Stimulated activated CD8-positive, alpha-beta memory T cell treated with anti-CD3 and anti-CD28 coated beads, Interleukin-4, amount 100 ng/mL, for 1 hour (primary cell): ENCODE data around the gene HNRNPH3.

Source experiments
- DNase-seq, 2 donors: peaks; one replicate each; pipeline ENCODE4 v3.0.0-alpha.2; 2020; ENCODE audit warnings: low read depth in 2 of 2, low spot score in 1 of 2

Gene HNRNPH3

DNA sequence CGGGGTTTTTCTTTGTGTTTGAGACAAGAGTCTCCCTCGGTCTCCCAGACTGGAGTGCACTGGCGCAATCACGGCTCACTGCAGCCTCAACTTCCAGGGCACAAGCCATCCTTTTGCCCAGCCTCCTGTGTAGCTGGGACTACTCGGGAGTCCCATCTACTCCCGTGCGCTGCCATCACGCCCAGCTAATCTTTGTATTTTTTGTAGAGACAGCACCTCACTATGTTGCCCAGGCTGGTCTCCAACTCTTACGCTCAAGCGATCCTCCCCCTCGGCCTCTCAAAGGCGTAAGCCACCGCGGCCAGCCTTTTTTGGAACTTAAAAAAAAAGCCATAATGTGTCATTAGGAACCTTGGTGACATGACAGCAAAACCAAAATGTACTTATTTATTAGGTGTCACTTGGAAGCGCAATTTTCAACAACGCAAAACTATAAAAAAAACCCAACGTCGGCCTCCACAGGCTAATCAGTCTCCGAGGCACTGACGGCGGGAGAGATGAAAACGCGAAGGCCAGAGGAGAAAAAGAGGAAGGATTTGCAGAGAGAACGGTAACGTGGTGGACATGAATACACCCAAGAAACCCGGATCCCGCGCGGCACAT lies 911 bp upstream of the HNRNPH3 start:
- no peak for DNase-seq

DNA sequence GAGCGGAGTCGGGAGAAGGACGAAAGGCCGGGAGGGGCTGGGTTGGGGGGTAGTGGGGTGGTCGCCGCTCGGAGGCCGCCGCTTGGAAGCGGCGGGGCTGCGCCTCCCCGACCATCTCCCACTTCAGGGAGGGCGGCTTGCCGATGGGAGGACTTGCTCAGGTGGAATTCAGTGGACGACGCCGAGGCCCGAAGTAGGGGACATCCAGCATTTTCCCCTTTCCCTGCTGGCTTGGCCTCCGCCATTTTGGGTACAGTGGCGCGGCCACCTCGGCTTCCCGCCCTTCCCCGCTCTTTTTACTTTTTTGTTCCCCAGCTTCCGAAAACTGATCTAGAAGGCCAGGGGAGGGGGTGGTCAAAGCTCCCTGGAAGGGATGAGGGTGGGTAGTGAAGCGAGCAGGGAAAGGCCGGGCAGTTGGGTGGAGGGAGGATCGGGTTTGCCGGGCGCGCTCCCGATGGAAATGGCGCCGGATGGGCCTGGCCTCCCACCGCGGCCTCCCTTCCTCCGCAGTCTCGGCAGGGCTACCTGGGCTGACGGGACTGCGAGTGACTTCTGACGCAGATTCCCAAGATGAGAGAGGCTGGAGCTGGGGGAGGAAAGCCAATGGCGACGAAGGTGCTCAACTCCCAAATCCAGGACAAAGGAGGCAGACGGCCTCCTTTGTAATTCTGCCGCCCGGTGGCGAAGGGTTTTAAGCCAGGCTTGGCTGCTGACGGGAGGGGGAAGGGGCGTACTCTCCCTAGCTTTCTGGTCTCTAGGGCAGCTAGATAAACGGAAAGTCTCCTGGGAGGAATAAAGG lies 594 bp downstream of the HNRNPH3 start, which contains the start of gene PBLD:
Gene PBLD (minus strand): TSS at position 670 of the 799 bp plus-strand sequence. CDS start 26,084 bp downstream, outside the sequence.
- DNase-seq = peak; percentile 16 to 19

DNA sequence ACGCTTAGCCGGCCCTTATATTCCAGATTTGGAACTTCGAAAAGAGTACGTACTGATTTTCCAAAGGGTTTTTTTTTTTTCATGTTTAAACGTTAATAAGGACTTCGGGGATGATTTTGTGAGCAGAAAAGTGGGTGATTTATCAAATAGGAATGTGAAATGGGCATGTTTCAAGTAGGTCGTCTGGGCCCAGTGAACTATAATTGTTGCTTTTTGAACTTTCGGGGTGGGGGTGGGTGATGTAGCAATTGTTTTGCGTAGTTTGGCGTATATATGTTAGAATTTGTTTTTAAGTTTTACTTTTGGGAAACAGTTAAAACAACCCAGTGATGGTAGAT lies 1.2 kb downstream of the HNRNPH3 start:
- no peak for DNase-seq

DNA sequence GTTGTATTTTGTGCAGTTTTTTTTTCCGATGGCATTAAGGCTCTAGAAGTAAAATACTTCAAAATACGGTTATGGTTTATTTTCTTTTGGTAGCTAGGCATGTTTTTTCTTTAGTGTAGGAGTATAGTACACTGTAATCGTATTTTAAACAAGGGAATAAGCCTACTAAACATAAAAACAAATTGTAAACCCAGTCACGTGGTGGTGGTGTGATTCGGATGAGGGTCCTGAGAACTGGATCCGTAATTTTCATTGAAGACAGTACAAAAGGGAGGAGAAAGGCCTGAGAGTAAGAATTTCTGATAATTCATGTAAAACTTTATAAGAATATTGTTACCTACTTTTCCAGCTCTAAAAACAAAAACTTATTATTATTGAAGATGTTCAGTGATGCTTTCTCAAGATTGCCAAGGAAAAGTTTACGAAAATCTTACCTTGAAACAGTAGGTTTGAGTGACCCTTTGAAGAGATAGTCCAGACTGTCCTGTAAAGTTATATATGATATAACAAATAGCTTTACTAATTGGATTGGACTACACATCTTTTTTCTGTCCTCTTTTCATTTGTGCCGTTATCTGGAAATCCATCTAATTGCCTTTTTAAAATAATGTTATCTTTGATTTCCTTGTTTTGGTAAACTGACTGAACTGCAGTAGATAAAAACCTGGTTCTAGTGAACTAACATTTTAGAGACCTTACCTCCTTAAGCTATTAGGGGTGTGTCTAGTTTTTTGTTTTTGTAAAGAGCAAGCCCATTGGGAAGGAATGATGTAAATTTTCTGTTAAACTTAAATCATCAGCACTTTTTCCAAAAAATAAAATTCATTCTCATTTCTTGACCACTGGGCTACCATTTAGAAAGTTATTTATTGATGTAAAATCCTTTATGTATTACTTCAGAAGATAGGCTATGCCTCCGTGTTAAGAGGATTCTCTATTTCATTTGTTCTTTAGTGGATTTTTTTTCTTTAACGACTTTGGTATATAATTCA lies 1.9 kb downstream of the HNRNPH3 start:
- DNase-seq = no peak

DNA sequence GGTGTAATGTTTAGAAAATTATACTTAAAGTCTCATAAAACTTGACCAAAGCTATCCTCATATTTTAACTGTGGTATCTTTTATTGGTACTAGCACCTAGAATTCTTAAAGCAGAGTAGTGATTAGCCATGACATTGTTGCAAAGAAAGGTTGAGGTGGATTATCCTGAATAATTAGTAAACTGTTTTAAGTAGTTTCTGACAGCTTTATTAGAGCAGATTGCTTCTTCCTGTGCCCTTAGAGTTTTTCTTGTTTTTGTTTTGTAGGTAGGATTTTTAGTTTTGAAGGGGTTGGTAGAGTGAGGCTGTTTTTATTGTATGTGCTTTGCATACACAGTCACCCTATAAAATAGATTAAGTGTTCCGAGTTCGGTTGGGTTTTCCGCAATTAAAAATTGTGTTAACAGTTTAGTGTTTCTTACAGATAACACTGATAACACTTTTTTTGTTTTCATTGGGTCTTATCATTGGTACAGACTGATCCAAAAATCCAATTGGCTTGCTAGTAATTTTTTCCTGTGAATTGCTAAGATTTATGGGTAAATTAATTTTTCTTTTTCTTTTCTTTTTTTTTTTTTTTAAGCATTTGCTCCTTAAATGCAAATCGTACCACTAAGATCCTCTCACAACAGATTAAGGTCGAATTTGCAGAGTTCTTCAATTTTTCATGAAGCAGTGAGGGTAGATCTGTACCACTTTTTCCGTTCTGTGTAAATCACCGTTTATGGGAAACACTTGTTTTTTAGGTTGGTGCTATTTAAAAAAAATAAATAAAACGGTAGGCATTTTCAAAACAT lies 3.0 kb downstream of the HNRNPH3 start:
- DNase-seq = no peak

DNA sequence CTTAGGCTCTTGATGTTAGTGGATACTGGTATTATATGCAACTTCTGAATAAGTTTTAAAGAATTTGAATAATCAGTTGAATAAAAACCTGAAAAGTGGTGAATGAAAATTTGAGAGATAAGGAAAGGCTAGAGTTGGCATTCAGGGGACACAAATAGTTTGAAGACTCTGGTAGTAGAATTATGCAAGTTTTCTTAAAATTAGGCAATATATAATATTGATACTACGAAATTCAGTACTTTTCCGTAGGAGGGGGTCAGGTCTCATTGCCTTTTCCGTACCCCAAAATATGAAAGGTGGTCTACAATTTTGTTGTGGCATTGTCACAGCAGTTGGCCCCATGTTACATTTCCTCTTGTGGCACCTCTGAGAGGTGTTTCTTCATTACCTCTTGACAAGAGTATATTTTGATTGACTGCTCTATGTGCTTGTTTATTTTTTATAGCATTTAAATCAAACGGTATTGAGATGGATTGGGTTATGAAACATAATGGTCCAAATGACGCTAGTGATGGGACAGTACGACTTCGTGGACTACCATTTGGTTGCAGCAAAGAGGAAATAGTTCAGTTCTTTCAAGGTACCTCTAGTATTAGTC lies 5.0 kb downstream of the HNRNPH3 start:
- no peak for DNase-seq

DNA sequence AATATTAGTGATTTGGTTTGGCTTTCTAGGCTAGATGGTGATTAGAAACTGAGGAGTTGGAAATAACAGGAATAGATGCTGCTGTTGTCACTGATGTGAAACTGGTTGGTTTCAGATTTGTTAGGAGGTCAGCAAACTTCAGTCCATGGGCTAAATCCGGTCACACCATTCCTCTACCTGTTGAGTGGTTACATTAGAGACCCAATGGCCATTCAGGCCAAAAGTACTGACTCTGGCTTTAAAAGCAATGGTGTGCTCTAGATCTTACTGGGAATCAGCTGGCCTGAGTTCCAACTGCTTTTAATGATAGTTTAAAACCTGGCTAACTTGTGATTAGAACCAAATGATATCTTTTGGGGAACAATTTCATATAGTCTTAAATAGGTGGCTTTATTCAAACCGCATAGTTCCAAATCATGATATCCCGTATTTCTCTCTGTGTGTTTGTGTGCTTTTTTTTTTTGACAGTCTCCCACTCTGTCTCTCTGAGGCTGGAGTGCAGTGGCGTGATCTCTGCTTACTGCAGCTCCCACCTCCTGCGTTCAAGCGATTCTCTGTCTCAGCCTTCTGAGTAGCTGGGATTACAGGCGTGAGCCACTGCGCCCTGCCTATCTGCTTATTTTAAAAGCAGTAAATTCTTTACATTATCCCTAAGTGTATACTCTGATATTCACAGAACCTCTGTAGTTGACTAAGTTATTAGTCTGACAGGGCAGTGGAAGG lies 8.7 kb downstream of the HNRNPH3 start:
- no peak for DNase-seq

DNA sequence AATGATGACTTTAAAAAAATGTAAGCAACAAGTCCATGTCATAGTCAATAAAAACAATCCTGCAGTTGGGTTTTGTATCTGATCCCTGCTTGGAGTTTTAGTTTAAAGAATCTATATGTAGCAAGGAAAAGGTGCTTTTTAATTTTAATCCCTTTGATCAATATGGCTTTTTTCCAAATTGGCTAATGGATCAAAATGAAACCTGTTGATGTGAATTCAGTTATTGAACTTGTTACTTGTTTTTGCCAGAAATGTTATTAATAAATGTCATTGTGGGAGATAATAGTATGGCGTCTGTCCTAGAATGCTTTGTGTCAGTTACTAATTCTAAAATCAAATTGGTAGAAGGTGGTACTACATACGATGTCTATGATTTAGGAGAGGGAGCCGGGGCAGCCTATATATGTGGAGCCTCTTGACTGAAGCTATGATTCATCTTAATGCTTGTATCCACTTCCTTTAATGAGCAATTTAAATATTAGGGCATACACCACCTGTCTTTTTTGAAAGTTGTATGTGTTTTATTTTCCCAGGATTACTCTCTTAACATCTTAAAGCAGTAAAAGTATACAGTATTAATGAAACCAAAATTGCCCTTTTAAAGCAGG lies 11.1 kb downstream of the HNRNPH3 start:
- no peak for DNase-seq

DNA sequence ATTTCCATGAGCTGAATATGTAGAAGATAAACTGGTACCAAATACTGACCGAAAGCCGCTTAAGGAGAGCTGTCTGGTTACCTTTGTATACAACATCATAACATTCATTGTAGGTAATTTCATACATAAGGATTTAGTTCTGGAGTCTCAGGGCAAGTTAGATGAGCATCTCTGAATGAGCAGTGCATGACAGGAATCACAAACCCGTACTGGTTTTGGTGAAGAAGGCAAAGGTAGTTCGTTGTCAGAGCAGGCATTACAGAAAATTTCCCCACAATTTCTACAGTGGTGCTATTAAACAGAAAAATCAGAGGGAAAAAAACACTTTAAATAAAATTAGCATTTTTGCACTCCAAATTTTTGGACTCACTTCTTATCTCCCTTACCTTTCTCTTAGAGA lies 13.8 kb downstream of the HNRNPH3 start:
- DNase-seq = no peak

DNA sequence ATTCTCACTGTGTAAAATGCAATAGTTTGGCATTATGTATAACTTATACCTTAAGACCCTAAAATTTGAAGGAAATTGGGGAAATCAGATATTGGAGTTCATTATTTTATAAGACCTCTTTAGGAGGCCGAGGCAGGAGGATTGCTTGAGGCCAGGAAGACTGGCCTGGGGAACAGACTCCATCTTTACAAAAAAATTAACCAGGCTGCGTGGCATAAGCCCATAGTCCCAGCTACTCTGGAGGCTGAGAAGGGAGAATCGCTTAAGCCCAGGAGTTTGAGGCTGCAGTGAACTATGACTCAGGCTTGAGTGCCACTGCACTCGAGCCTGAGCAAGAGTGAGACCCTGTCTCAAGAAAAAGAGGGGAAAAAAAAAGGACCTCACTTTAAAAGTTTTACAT lies 14.9 kb downstream of the HNRNPH3 start:
- no peak for DNase-seq

DNA sequence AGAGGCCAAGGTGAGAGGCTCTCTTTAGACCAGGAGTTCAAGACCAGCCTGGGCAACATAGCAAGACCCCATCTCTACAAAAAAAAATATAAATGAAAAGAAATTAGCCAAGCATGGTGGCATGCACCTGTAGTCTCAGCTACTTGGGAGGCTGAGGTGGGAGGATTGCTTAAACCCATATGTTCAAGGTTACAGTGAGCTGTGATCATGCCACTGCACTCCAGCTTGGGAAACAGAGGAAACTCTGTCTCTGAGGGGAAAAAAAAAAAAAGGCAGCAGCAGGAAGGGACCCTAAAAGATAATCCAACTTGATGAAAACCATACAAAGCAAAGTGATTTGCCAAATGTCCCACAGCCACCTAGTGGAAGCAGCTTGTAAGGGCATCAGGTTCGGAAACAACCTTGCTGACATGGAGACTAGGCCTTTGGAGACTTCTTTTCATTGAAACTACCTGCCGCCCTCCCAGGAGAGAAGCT lies 16.4 kb downstream of the HNRNPH3 start:
- peak in 1 of 2 donors; percentile 9 for DNase-seq

DNA sequence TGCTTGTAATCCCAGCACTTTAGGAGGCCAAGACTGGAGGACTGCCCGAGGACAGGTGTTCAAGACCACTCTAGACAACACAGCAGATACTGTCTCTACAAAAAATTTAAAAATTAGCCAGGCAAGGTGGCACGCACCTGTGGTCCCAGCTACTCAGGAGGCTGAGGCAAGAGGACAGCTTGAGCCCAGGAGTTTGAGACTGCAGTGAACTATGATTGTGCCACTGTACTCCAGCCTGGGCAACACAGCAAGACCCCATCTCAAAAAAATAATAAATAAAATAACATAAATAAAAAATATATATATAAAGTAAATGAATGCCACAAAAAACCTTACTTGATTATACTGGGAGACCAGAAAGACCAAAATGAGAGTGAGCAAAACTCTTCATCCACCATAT lies 21.7 kb downstream of the HNRNPH3 start:
- no peak for DNase-seq

DNA sequence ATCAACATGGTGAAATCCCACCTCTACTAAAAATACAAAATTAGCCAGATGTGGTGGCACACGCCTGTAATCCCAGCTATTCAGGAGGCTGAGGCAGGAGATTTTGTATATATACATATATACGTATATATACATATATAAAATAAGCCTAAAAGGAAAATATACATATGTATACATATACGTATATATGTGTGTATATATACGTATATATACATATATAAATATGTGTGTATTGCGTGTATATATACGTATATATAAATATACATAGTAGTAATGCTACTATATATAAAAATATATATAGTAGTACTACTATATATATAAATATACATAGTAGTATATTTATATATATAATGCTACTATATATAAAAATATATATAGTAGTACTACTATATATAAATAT lies 27.3 kb downstream of the HNRNPH3 start:
- no peak for DNase-seq

DNA sequence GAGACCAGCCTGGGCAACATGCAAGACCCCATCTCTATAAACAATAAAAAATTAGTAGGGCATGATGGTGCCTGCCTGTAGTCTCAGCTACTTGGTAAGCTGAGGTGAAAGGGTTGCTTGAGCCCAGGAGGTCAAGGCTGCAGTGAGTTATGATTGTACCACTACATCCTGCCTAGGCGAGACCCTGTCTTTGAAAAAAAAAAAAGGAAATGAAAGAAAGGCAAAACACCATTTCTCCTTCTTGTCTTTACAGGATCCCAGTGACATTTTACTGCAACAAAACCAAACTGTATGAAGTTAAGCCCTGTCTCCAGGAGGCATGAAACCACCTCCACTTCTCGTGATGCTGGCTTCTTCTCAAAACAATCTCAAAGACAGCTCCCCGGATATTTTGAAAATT lies 30.7 kb downstream of the HNRNPH3 start:
- DNase-seq = no peak

DNA sequence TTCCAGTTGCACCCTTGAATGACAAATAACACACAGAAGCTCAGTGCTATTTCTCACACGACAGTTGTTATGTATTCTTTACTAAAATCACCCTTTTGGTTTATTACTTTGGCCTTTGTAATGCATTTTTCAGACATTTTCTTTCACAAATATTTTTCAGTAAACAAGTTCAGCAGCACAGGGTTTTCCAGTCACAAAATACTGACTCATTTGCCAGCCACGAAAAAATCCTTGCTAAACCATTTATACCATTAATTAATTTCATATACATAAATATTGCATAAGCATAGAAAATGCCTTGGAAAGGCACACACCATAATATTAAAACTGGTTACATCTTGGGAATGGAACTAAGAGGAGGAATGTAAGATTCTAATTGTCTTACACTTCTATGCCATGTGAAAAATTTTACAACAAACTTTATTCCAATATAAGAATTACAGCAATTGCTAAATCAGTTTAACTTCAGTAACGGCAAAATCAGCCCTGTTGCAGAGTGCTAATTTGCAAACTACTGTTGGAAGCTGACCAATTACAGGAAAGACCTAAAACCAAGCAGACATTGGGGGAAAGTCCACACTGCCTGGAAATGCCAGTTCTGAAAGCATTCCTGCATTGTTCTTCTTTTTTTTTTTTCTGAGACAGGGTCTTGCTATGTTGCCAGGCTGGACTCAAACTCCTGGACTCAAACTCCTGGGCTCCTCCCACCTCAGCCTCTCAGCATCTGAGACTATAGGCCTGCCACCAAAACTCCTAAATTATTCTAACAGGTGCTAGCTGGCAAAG lies 32.4 kb downstream of the HNRNPH3 start:
- no peak for DNase-seq

DNA sequence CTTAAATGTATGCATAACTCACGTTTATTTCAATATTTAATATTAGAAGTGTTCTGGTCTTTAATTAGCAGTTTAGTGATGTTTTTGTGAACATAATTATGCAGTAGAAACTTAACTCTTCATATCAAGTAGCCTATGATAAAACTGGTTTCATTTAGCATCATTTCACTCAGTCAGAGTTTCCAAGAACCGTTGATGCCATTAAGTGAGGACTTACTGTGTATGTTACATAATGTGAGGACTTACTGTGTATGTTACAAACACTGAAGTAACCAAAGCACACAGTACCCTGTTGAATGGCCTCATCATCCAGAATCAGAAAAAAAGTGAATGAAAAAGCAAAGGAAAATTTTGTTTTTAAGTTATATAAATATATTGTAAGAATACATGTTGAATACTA lies 33.7 kb downstream of the HNRNPH3 start:
- no peak for DNase-seq

DNA sequence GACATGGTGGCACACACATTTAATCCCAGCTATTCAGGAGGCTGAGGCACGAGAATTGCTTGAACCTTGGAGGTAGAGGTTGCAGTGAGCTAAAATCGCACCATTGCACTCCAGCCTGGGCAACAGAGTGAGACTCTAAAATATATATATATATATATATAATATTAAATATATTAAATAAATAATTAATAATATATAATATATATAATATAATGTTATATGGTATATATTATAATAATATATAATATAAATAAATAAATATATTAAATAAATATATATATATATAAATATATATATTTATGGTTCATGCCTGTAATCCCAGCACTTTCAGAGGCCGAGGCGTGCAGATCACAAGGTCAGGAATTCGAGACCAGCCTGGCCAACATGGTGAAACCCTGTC lies 34.7 kb downstream of the HNRNPH3 start:
- no peak for DNase-seq

DNA sequence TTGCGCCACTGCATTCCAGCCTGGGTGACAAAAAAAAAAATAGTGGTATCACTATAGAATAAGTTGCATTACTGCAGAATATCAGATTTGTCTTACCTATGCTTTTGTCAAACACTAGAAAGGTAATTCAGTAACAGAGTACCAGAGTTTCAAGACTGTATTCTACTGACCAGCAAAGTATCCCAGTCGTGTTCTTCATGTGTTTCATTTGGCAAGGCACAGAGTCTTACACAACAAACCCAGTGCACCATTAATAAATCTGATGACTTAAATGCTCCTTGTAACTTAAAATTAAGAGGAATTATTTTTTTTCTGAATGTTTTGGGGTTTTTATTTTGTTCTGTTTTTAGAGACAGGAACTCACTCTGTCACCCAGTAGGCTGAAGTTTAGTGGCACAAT lies 35.3 kb downstream of the HNRNPH3 start:
- DNase-seq = no peak

DNA sequence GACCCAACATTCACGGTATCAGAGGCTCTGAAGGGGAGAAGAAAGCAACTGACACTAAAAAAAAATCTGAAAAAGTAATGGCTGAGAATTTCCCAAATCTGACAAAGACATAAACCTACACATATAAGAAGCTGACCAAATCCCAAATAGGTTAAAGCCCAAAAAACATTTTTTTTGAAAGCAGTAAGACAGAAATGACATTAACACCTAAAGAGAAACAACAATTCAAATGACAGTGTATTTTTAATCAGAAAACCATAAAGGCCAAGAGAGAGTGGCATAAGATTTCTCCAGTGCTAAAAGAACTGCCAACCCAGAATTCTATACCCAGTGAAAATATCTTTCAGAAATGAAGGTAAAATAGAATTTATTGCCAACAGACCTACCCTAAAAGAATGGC lies 39.7 kb downstream of the HNRNPH3 start:
- DNase-seq = no peak
